Glutamatergic neuron (in vitro differentiated cells): ENCODE measurements around the gene SH3BGRL2. TPM values are rescaled to one million over a fixed set of nuclear protein-coding genes. Genes with fewer than 3 reads are reported as not detected.

ENCODE experiments used
- DNase-seq: peaks from one replicate; pipeline ENCODE4 v3.0.0; 2022
- H3K27ac Mint-ChIP-seq: one replicate; pipeline ENCODE4 v1.8.0; 2020; ENCODE audit warnings: mild to moderate bottlenecking, mixed read lengths, inconsistent platforms; ENCODE audit not compliant: unreplicated experiment
- H3K27me3 Mint-ChIP-seq: one replicate; pipeline ENCODE4 v1.8.0; 2020; ENCODE audit warnings: mild to moderate bottlenecking, moderate library complexity, mixed read lengths, inconsistent platforms; ENCODE audit not compliant: unreplicated experiment
- H3K36me3 Mint-ChIP-seq: one replicate; pipeline ENCODE4 v1.8.0; 2020; ENCODE audit warnings: mild to moderate bottlenecking, mixed read lengths, inconsistent platforms; ENCODE audit not compliant: unreplicated experiment
- H3K4me1 Mint-ChIP-seq: one replicate; pipeline ENCODE4 v1.8.0; 2020; ENCODE audit warnings: mild to moderate bottlenecking, low read depth, mixed read lengths, inconsistent platforms; ENCODE audit not compliant: unreplicated experiment
- H3K4me3 Mint-ChIP-seq: one replicate; pipeline ENCODE4 v1.8.0; 2020; ENCODE audit warnings: mild to moderate bottlenecking, mixed read lengths, inconsistent platforms; ENCODE audit not compliant: unreplicated experiment
- H3K9me3 Mint-ChIP-seq: one replicate; pipeline ENCODE4 v1.8.0; 2020; ENCODE audit warnings: mild to moderate bottlenecking, moderate library complexity, mixed read lengths, inconsistent platforms; ENCODE audit not compliant: unreplicated experiment
- CTCF ChIP-seq: fragments of 200-600 bp; sonication (generic); IDR thresholded peaks from one replicate; pipeline ENCODE4 v1.5.0; 2021; ENCODE audit not compliant: partially characterized antibody, unreplicated experiment
- total RNA-seq: library from RNA; stranded (reverse); fragmentation: NEBNext Ultra II Directional; extraction: Animal tissue kit (Norgen Biotek cat#: 25700); gene quantifications from one replicate; pipeline ENCODE4 v1.2.1, GENCODE V29; 2021; ENCODE audit not compliant: unreplicated experiment

SH3BGRL2 gene
- total RNA-seq, 1 donor from 2014 or later = 47.2 TPM

- DNase-seq = no peak
- no peak overlapping the region for H3K4me3 Mint-ChIP-seq
- peaks cover 11% of the 10 kb centered on the region for H3K9me3 Mint-ChIP-seq
- H3K27me3 Mint-ChIP-seq = peaks cover 11% of the 10 kb centered on the region
- H3K27ac Mint-ChIP-seq = peak overlapping the region; percentile 97
- no peaks in the 10 kb centered on the region for H3K36me3 Mint-ChIP-seq
- peaks cover 44% of the 10 kb centered on the region for H3K4me1 Mint-ChIP-seq
- TF ChIP-seq CTCF = no peak
These were observed 26.5 kb upstream of the SH3BGRL2 start for GRCh38 chr6:79604583-79605037.

- Mint-ChIP-seq H3K36me3 (no peaks in the 10 kb centered on the region), H3K27ac (peak overlapping the region; percentile 97), H3K27me3 (peaks cover 11% of the 10 kb centered on the region), H3K4me1 (peaks cover 44% of the 10 kb centered on the region), H3K4me3 (peak overlapping the region; percentile 48), H3K9me3 (peaks cover 11% of the 10 kb centered on the region)
- no peak for TF ChIP-seq CTCF
- DNase-seq = peak; percentile 74
These were observed 26.1 kb upstream of the SH3BGRL2 start for GRCh38 chr6:79605061-79605460.

- Mint-ChIP-seq H3K4me3 (no peak overlapping the region), H3K9me3 (peaks cover 11% of the 10 kb centered on the region), H3K27ac (peak overlapping the region; percentile 62), H3K36me3 (no peaks in the 10 kb centered on the region), H3K27me3 (peaks cover 11% of the 10 kb centered on the region), H3K4me1 (peaks cover 40% of the 10 kb centered on the region)
- peak; percentile 26 for DNase-seq
- no peak for TF ChIP-seq CTCF
These were observed 25.0 kb upstream of the SH3BGRL2 start for GRCh38 chr6:79605968-79606764.

- Mint-ChIP-seq H3K36me3 (no peaks in the 10 kb centered on the region), H3K27me3 (peaks cover 9% of the 10 kb centered on the region), H3K9me3 (peaks cover 11% of the 10 kb centered on the region), H3K4me1 (peaks cover 40% of the 10 kb centered on the region), H3K27ac (peak overlapping the region; percentile 53), H3K4me3 (peak overlapping the region; percentile 39)
- no peak for DNase-seq
- no peak for TF ChIP-seq CTCF
These were observed 24.1 kb upstream of the SH3BGRL2 start for GRCh38 chr6:79607000-79607399.
